ENCODE data around the gene TNRC6C. TPM values are rescaled to one million over a fixed set of nuclear protein-coding genes. Genes with fewer than 3 reads are reported as not detected.

The TNRC6C gene
- 5.2 and 7.1 TPM in 2 replicates for total RNA-seq

GRCh38 chr17:77957857-77958715 lies at the start of gene TNRC6C:
TSS of gene TNRC6C (plus strand) at chr17:77958703. CDS start at chr17:78004207, 45,504 bp downstream.

DNA sequence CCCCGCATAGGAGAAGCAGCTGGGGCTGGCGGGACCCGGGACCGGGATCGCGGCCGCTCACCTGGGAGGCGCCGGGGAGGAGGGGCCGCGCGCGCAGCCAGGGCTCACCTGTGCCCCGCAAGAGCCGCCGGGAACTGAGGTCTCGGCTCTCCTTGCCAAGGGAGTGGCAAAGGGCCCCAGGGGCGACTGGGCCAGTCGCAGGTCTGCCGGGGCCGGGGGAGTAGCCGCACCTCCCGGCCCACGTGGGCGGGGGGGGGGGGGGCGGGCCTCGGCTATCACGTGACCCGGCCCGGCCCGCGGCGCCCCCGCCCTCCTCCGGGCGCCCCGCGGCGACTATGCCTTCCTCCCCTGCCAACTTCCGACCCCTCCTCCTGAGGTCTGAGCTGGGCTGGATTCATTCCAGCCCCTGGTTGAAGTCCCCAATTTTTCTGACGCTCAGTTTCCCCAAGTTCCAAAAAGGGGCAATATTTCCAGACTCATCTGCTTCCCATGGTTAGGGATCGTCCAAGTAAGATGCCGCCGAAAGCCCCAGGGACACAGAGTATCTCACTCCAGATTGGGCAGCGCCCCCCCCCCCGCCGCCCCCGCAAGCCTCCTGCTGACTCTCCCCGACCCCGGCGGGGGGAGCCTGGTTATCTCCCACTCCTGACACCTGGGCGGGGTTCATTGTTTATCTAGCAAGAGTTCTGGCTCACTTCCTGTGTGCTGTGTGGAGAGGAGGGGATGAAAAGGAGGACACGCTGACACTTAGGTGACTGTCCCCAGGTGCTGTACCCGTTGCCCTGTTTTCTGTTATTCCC lies 170.2 kb downstream of the TNRC6C start, which contains the start of gene TMC6:
TMC6 (minus strand) TSS at position 205 of the 800 bp plus-strand sequence. CDS start 1,923 bp downstream, outside the sequence.

DNA sequence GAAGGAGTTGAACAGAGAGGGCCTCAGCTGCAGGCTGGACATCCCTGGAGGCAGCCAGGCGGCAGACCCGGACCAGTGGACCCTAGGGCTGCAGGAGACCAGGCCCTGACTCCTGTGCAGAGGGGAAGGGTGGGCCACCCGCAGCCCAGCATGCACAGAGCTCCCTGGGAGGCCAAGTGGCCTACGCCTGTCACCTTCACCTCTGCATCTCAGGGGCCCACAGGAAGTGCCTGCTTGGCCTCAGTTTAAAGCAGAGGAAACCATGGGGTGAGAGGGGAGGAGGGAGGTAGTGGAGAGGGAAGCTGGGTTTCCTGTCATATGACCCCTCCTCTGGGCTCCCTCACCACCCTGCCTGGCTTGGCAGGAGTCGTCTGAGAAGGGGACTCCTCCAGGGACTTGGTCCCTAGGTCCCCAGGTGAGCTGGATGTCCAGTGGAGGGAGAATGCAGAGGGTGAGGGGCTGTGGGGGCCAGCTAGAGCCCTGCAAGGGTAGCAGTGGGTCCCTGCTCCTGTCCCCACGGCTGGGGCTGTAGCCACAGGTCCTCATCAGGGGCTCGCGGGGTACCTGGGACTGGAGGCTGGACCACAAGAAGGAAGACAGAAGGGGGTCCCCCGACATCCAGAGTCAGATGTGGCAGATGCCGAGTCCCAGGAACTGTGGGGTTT lies 172.1 kb downstream of the TNRC6C start, which contains the start of gene TMC8:
TMC8 (plus strand) TSS at position 335 of the 665 bp plus-strand sequence. CDS start 818 bp downstream, outside the sequence.

Other genes starting within 250 kb of the TNRC6C start
- gene TMC6, start 170.1 kb downstream of the TNRC6C start, total RNA-seq: 2.2 and 3.0 TPM in 2 replicates
- gene TMC8, start 172.1 kb downstream of the TNRC6C start, total RNA-seq: not detected in 2 replicates
- gene C17orf99, start 187.7 kb downstream of the TNRC6C start, total RNA-seq: not detected in 2 replicates
- 2.0 and 2.5 TPM in 2 replicates for gene SYNGR2, start 209.9 kb downstream of the TNRC6C start, total RNA-seq
- gene TK1, start 228.3 kb downstream of the TNRC6C start, total RNA-seq: 5.9 and 7.7 TPM in 2 replicates
- 41.1 and 44.2 TPM in 2 replicates for gene AFMID, start 228.7 kb downstream of the TNRC6C start, total RNA-seq

All from cardiac ventricle fibroblast (primary cell).